Measurements from ENCODE around the gene CDH26. TPM values are rescaled to one million over a fixed set of nuclear protein-coding genes. Genes with fewer than 3 reads are reported as not detected.

The CDH26 gene
- total and polyA plus RNA-seq, 2 of the 13 experiments (the other 11 are each of a cell fraction or from before 2014, with no cell fraction given): 0.40 to 1.1 TPM

GRCh38 chr20:59940956-59941294 lies 17.3 kb upstream of the CDH26 start (continued):
- TF ChIP-seq ZNF501 (CRISPR knock-in tag; IDR thresholded peaks at IDR 0.05): no peak; the same call in 1 of the 2 replicates
- 0 out of 2 replicates have a peak, but pooled peaks have one; percentile 21 for TF ChIP-seq ZFP36L1 (CRISPR knock-in tag; IDR thresholded peaks at IDR 0.05)
- TF ChIP-seq CEBPG (CRISPR knock-in tag; IDR thresholded peaks at IDR 0.05): no peak
- no peak for TF ChIP-seq RNF219 (CRISPR knock-in tag; IDR thresholded peaks at IDR 0.05)
- no peak for TF ChIP-seq ZNF331 (CRISPR knock-in tag; IDR thresholded peaks at IDR 0.05)
- TF ChIP-seq SOX6 (IDR thresholded peaks at IDR 0.05): no peak
- 0 out of 2 replicates have a peak, but pooled peaks have one; percentile 7 for TF ChIP-seq SOX6 (CRISPR knock-in tag; IDR thresholded peaks at IDR 0.05)
- no peak for TF ChIP-seq MEIS2 (CRISPR knock-in tag; IDR thresholded peaks at IDR 0.05)
- TF ChIP-seq ZSCAN9 (CRISPR knock-in tag; IDR thresholded peaks at IDR 0.05; ENCODE audit: borderline replicate concordance): no peak
- TF ChIP-seq TBX2 (CRISPR knock-in tag; IDR thresholded peaks at IDR 0.05; ENCODE audit: borderline replicate concordance): no peak
- TF ChIP-seq U2AF1 (optimal IDR thresholded peaks at IDR 0.05; ENCODE audit: low read depth, low read length): no peak
- no peak for TF ChIP-seq PLRG1 (conservative IDR thresholded peaks at IDR 0.05)
- TF ChIP-seq ZNF558 (CRISPR knock-in tag; IDR thresholded peaks at IDR 0.05; ENCODE audit: borderline replicate concordance): no peak
- TF ChIP-seq, protein P1, sequence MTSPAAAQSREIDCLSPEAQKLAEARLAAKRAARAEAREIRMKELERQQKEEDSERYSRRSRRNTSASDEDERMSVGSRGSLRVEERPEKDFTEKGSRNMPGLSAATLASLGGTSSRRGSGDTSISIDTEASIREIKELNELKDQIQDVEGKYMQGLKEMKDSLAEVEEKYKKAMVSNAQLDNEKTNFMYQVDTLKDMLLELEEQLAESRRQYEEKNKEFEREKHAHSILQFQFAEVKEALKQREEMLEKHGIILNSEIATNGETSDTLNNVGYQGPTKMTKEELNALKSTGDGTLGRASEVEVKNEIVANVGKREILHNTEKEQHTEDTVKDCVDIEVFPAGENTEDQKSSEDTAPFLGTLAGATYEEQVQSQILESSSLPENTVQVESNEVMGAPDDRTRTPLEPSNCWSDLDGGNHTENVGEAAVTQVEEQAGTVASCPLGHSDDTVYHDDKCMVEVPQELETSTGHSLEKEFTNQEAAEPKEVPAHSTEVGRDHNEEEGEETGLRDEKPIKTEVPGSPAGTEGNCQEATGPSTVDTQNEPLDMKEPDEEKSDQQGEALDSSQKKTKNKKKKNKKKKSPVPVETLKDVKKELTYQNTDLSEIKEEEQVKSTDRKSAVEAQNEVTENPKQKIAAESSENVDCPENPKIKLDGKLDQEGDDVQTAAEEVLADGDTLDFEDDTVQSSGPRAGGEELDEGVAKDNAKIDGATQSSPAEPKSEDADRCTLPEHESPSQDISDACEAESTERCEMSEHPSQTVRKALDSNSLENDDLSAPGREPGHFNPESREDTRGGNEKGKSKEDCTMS (CRISPR knock-in tag; conservative IDR thresholded peaks at IDR 0.05): no peak
- TF ChIP-seq ZNF121 (CRISPR knock-in tag; IDR thresholded peaks at IDR 0.05): no peak
- no peak for TF ChIP-seq ZNF432 (CRISPR knock-in tag; IDR thresholded peaks at IDR 0.05; ENCODE audit: borderline replicate concordance)
- TF ChIP-seq ZNF546 (CRISPR knock-in tag; conservative IDR thresholded peaks at IDR 0.05): no peak
- TF ChIP-seq CREB1 (IDR thresholded peaks at IDR 0.05): no peak
- TF ChIP-seq CREB1 (CRISPR knock-in tag; IDR thresholded peaks at IDR 0.05): 0 out of 2 replicates have a peak, but pooled peaks have one; percentile 67
- TF ChIP-seq ZMYM2 (CRISPR knock-in tag; IDR thresholded peaks at IDR 0.05): peak; percentile 40; the same call in 1 of the 2 replicates
- no peak for TF ChIP-seq ZNF577 (CRISPR knock-in tag; IDR thresholded peaks at IDR 0.05; ENCODE audit: borderline replicate concordance, low read depth)
- TF ChIP-seq, protein P2, sequence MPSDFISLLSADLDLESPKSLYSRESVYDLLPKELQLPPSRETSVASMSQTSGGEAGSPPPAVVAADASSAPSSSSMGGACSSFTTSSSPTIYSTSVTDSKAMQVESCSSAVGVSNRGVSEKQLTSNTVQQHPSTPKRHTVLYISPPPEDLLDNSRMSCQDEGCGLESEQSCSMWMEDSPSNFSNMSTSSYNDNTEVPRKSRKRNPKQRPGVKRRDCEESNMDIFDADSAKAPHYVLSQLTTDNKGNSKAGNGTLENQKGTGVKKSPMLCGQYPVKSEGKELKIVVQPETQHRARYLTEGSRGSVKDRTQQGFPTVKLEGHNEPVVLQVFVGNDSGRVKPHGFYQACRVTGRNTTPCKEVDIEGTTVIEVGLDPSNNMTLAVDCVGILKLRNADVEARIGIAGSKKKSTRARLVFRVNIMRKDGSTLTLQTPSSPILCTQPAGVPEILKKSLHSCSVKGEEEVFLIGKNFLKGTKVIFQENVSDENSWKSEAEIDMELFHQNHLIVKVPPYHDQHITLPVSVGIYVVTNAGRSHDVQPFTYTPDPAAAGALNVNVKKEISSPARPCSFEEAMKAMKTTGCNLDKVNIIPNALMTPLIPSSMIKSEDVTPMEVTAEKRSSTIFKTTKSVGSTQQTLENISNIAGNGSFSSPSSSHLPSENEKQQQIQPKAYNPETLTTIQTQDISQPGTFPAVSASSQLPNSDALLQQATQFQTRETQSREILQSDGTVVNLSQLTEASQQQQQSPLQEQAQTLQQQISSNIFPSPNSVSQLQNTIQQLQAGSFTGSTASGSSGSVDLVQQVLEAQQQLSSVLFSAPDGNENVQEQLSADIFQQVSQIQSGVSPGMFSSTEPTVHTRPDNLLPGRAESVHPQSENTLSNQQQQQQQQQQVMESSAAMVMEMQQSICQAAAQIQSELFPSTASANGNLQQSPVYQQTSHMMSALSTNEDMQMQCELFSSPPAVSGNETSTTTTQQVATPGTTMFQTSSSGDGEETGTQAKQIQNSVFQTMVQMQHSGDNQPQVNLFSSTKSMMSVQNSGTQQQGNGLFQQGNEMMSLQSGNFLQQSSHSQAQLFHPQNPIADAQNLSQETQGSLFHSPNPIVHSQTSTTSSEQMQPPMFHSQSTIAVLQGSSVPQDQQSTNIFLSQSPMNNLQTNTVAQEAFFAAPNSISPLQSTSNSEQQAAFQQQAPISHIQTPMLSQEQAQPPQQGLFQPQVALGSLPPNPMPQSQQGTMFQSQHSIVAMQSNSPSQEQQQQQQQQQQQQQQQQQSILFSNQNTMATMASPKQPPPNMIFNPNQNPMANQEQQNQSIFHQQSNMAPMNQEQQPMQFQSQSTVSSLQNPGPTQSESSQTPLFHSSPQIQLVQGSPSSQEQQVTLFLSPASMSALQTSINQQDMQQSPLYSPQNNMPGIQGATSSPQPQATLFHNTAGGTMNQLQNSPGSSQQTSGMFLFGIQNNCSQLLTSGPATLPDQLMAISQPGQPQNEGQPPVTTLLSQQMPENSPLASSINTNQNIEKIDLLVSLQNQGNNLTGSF (CRISPR knock-in tag; IDR thresholded peaks at IDR 0.05): no peak
- TF ChIP-seq ZNF230 (CRISPR knock-in tag; IDR thresholded peaks at IDR 0.05): no peak
- TF ChIP-seq ATF1 (CRISPR knock-in tag; IDR thresholded peaks at IDR 0.05): no peak
- no peak for TF ChIP-seq CHD2 (IDR thresholded peaks at IDR 0.05; ENCODE audit: low read depth, low read length)

All from HepG2 (cell line).